ENCODE data around the gene MPRIP. TPM values are rescaled to one million over a fixed set of nuclear protein-coding genes. Genes with fewer than 3 reads are reported as not detected.
"Not testable (repeated sequence)": the region's sequence is repeated elsewhere in the genome, so short reads cannot be mapped to it uniquely, and the experiment has no call there.

Gene MPRIP
- total and polyA plus RNA-seq, 7 donors, result 43.2 to 113 (median 77.4) TPM

DNA sequence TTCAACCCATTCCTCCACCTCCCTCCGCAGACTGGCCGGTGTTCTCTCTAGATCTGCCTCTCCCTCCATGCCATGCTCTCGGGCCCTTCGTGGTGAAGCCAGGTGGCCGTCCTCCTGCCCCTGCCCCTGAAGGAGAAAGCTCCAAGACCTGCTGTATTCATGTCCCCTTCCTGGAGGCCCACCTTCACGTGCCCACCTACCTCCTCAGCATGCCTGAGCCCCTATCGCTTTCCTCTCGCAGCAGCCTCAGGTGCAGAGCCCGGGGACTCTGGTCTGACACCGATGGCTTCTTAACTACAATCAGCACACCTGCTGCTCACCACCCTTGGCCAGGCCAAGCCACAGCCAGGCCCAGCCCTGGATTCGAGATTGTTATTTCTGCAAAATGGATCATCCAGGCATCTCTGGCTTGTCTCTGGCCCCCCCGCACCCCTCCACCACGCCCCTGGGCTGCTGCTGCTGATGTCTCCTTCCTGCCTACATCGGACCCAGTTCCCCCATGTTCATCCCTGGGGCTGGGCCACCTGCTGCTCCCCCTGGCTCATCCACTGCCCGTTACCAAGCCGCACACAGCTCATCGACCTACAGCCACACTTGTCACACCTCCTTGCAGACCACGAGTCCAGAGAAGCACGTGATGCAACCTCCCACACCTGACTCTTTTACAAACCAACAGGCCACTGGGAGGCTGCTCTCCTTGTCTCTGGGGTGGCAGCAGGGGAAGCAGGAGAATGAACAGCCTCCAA is 37.8 kb upstream of the MPRIP start:
- no peak for TF ChIP-seq POLR2A (IDR thresholded peaks at IDR 0.05)
- TF ChIP-seq, protein P1, sequence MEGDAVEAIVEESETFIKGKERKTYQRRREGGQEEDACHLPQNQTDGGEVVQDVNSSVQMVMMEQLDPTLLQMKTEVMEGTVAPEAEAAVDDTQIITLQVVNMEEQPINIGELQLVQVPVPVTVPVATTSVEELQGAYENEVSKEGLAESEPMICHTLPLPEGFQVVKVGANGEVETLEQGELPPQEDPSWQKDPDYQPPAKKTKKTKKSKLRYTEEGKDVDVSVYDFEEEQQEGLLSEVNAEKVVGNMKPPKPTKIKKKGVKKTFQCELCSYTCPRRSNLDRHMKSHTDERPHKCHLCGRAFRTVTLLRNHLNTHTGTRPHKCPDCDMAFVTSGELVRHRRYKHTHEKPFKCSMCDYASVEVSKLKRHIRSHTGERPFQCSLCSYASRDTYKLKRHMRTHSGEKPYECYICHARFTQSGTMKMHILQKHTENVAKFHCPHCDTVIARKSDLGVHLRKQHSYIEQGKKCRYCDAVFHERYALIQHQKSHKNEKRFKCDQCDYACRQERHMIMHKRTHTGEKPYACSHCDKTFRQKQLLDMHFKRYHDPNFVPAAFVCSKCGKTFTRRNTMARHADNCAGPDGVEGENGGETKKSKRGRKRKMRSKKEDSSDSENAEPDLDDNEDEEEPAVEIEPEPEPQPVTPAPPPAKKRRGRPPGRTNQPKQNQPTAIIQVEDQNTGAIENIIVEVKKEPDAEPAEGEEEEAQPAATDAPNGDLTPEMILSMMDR (IDR thresholded peaks at IDR 0.05), result no peak
- TF ChIP-seq POLR2AphosphoS5 (IDR thresholded peaks at IDR 0.05), result no peak
- TF ChIP-seq EP300 (IDR thresholded peaks at IDR 0.05), result no peak
- no peak for DNase-seq
- intact Hi-C loops (cut with DNase I), result loop anchor here (5.0 to 10.0 kb wide), 3 partner anchors 100 to 233 kb away; partner anchors contain the start of gene FLCN

DNA sequence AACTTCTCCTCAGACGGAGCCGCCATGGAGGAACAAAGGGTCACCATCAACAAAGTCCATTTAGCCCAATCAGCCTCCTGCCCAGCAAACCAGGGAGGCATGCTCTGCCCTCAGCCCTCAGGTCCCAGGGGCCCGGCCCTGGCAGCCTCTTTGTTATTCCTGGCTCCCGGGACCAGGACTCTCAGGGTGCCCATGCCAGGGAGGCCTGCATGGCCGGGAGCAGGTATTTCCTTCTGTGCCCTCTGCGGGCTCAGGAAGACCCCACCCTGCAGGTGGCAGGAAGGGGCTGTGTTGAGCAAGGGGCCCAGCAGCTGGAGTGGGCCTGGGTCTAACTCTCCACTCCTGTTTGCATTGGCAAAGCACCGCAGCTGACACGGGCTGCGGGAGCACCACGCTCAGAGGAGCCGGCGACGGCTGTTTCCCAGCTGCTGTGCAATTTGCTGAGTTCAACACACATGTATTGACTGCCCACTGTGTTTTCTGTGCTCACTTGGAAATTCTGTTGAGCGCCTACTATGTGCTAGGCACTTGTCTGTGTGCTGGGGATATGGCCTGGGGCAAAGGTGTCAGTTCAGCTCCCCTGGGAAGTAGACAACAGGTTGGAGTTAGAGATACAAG is 37.2 kb upstream of the MPRIP start:
- DNase-seq, H3K9me3 ChIP-seq, H3K4me3 ChIP-seq, H3K27me3 ChIP-seq, H3K36me3 ChIP-seq, H3K4me1 ChIP-seq, H3K27ac ChIP-seq: not testable (repeated sequence)
- intact Hi-C loops (cut with DNase I), result loop anchor here (5.0 to 10.0 kb wide), 3 partner anchors 100 to 232 kb away; partner anchors contain the start of gene FLCN
- WGBS, 2 donors, result 84 to 85% methylated on average over 13 of the region's 14 CpGs

More for the DNA sequence above, 37.8 kb upstream of the MPRIP start:
- no peaks in the 10 kb centered on the region for H3K9me3 ChIP-seq
- no peaks in the 10 kb centered on the region for H3K27me3 ChIP-seq
- H3K4me1 ChIP-seq, result peaks cover 0 to 10% (median 7%) of the 10 kb centered on the region in 4 donors
- H3K4me3 ChIP-seq, result no peak overlapping the region
- no peak overlapping the region for H3K27ac ChIP-seq
- no peaks in the 10 kb centered on the region for H3K36me3 ChIP-seq
- 87% methylated on average over 19 of the region's 19 CpGs for WGBS, 2 donors

DNA sequence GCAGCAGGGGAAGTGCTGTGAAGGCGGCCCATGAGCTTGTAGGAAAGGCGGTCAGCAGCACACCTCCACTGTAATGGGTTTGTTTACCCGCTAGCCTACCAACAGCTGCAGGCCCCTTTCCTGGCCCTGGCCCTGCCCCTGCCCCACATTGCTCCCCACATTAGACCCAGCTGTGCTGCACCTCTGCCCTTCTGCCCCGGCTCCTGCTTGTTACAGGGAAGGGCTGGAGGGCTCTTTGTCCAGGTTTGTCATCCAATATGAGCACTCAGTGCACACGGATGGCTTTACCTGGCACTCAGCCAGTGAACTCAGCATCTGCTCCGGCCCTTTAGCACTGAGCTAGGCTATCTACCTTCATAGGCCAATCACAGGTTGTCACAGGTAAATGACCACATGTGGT is 34.4 kb upstream of the MPRIP start:
- not testable (repeated sequence) for DNase-seq, H3K4me3 ChIP-seq, H3K36me3 ChIP-seq, H3K27me3 ChIP-seq, H3K9me3 ChIP-seq, H3K4me1 ChIP-seq, H3K27ac ChIP-seq
- intact Hi-C loops (cut with DNase I), result loop anchor here (10.0 kb wide), 1 partner anchor 97 kb away; no protein-coding TSS in a partner anchor
- WGBS, 2 donors, result 75 to 82% methylated on average over 3 to 5 of the region's 6 CpGs

DNA sequence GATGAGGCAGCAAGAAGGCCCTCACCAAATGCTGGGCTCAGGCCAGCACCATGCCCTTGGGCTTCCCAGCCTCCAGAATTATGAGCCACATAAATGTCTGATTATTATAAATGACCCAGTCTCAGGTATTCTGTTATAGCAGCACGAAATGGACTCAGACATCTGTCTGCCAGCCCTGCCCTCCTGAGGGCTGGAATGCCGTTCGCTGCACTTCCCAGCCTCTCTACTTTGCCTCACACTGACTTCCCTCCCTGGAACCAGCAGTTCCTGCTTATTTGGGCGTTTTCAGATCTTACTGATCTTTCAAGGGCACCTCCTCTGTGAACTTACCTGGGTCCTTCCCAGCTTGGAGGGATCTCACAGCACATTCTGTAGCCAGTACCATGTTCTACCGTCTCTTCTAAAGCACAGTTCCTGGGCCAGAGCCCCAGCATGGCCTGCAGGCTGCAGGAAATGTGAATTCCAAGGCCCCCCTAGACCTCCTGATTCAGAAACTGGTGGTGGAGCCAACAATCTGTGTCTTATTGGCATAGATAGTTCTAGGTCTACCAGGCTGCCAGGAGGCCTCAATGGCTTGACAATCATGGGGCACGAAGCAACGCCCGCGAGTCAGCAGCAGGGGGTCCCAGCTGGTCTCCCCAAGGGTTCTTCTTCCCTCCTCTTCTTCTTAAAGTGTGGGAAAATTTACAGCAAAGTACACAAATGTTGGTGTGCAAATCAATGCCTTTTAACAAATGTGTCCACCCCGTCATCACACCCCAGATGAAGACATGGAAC is 33.4 kb upstream of the MPRIP start:
- H3K27ac ChIP-seq, H3K36me3 ChIP-seq, DNase-seq, H3K4me3 ChIP-seq, H3K9me3 ChIP-seq, H3K4me1 ChIP-seq, H3K27me3 ChIP-seq: not testable (repeated sequence)
- intact Hi-C loops (cut with DNase I), result loop anchor here (10.0 kb wide), 1 partner anchor 96 kb away; no protein-coding TSS in a partner anchor
- 88 to 91% methylated on average over 10 of the region's 10 CpGs for WGBS, 2 donors

DNA sequence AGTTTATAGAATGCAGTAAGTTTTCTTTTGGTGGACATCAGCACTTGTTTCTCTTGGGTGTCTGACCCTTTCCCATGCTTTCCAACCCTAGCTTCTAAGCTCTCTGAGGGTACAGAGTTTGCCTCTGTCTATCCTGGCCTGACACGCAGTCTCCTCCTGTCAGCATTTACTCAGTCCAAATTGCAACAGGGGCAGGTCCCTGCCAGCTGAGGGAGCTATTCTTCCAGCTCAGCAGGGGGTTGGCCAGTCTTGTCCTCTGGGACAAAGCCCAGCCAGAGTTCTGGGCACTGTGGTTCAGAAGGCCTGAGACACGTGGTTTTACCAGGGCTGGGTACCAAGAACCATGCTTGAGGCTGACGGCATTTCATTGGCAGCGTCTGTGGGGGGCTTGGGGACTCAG is 32.3 kb upstream of the MPRIP start:
- H3K27me3 ChIP-seq, H3K4me3 ChIP-seq, H3K27ac ChIP-seq, H3K4me1 ChIP-seq, H3K9me3 ChIP-seq, H3K36me3 ChIP-seq: not testable (repeated sequence)
- WGBS, 2 donors, result 53 to 89% methylated on average over 1 of the region's 4 CpGs
- DNase-seq, result peak; percentile 8
- intact Hi-C loops (cut with DNase I), result loop anchor here (10.0 kb wide), 1 partner anchor 95 kb away; no protein-coding TSS in a partner anchor

DNA sequence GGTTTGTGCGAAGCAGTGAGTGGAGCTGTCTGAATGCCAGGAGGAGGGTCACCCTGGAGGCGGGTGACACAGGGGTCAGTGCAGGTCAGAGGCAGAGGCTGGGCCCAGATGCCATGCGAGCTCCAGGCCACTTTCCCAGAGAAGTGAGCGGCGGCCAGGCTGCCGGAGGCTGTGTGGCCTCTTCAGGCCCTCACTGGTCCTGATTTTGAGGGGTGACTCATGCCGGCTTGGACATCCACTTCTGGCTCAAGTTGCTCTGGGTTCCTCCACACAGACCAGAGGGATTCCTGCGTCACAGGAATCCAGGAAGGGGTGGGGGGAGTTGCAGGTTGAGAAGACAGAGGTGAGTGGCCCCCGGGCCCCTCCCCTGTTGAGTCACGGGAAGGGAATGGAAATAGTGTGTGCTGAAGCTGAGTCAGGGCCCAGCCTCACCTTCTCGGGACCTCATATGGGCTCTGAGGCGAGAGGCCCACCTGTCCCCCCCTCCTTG is 31.7 kb upstream of the MPRIP start:
- H3K4me3 ChIP-seq; H3K4me1 ChIP-seq; H3K27me3 ChIP-seq; H3K36me3 ChIP-seq; H3K9me3 ChIP-seq; H3K27ac ChIP-seq; intact Hi-C loops (cut with DNase I): not testable (repeated sequence)
- DNase-seq, result peak; percentile 44
- WGBS, 2 donors, result 16 to 58% methylated on average over 5 of the region's 12 CpGs

DNA sequence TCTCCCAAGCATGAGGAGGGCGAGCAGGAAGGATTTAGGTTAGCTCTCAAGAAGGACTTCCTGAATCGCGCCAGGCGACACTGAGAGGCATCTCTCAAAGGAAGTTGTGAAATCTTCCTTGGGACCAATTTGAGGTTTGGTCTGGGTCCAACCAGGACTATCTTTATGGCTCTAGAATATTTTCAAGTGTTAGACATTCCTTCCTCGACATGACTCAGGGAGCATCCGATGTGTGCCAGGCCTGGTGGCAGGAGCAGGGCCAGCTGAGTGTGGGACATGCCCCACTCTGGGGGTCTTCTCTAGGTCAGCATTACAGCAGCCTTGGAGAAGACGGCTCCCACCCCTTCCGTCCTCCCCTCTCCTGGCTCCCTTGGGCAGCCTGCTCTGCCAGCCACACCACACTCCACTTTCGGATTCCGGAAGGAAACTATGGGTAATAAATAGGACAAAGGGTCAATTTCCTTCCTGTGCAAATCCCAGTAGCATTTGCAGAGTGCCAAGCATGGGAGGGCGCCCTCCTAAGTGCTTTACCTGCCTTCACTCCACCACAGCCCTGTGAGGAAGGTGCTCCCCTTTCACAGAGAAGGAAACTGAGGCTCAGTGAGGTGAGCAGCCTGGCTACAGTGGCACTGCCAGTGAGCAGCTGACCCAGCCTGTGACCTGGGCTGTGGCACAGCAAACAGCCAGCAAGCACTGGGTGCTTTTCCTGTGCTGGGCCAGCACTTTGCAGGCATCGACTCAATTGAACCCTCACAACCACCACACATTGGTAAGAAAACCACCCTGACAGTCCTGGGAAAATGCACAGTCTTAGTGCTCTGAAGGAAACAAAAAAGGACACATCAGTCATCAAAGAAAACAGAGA is 31.0 kb upstream of the MPRIP start:
- H3K4me3 ChIP-seq; H3K27ac ChIP-seq; H3K9me3 ChIP-seq; H3K36me3 ChIP-seq; intact Hi-C loops (cut with DNase I); H3K27me3 ChIP-seq; H3K4me1 ChIP-seq: not testable (repeated sequence)
- DNase-seq, result peak; percentile 61
- 7 to 31% methylated on average over 6 of the region's 12 CpGs for WGBS, 2 donors

DNA sequence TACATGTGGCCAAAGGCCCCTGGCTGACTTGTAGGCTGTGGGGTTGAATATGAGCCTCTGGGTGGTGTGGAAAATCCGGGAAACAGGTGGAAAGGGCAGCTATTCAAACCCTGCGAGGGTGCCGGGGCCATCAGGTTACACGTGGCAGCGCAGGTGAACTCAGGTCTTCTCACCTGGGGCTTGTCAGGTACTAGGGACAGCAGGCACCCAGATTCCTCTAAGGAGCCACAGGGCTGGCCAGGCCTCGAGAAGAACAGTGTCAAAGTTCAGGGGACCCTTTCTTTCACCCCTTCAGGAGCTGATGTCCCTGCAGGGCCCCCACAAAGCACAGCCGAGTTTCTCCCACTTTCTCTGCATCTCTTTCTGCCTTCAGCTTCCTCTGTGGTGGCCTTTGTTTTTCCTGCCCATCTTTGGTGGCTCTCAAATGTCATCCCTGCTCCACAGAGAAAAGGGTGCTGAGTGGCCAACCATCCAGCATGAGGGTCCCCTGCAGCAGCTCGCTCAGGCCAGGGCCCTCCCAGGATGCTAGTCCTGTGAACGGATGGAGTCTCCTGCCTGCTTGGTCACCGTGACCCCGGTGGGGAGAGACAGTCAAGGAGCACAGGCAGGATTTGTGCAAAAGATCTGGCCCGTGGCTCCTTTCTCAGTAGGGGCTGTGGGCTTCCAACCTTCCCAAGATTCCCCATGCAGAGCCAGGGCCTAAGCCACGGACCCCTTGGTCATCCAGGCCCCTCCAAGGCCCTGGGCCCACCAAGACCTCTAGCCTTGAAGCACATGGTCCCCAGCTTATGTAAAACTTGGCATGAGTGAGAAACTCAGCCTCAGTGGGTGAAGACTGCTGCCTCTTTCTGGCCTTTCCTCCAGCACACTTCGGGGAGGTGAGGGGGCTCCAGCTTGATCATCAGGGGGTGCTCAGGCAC is 28.2 kb upstream of the MPRIP start:
- 87 to 91% methylated on average over 13 to 14 of the region's 14 CpGs for WGBS, 2 donors
- H3K4me3 ChIP-seq; H3K27ac ChIP-seq; H3K27me3 ChIP-seq; H3K36me3 ChIP-seq; intact Hi-C loops (cut with DNase I); H3K9me3 ChIP-seq; H3K4me1 ChIP-seq: not testable (repeated sequence)
- DNase-seq, result peak; percentile 33

DNA sequence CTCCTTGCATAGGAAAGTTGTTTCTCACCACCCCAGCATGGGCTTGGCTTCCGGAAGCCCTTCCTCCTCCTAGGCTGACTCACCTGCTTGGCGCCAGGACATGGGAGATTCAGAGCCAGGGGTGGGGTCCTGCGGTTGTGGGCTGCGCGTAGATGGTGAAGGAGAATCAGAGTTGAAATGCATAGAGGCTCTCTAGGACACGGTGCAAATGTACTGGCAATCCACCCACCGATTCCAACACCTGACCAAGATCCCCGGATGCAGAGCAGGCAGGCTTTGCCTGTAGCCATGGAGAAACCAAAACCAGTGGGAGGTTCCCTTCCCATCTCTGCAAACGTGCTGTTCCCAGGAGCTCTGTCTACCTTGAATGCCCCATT is 27.5 kb upstream of the MPRIP start:
- H3K27ac ChIP-seq; H3K27me3 ChIP-seq; H3K4me3 ChIP-seq; DNase-seq; intact Hi-C loops (cut with DNase I); H3K36me3 ChIP-seq; H3K4me1 ChIP-seq; H3K9me3 ChIP-seq: not testable (repeated sequence)
- 59 to 85% methylated on average over 9 of the region's 9 CpGs for WGBS, 2 donors

Measured in sigmoid colon (tissue), 7 donors.